ENCODE data around the gene ADAMTS8.

- TF ChIP-seq CTCF (IDR thresholded peaks at IDR 0.05) (no peak), POLR2A (IDR thresholded peaks at IDR 0.05) (no peak)
These were observed 49.3 kb upstream of the ADAMTS8 start for GRCh38 chr11:130477586-130478203.

Data from heart left ventricle (tissue), 13 donors.